AG10803 (cell line): ENCODE results near the gene ATP5F1C.
"Not testable (repeated sequence)": the region's sequence is repeated elsewhere in the genome, so short reads cannot be mapped to it uniquely, and the experiment has no call there.

Experiments
- DNase-seq: peaks from one replicate; pipeline ENCODE4 v3.0.0; 2010; ENCODE audit warnings: low read depth
- H3K4me3 ChIP-seq: 2 replicates; pipeline ENCODE4 v1.5.1; 2011; ENCODE audit warnings: mild to moderate bottlenecking, low read length, control low read depth
- CTCF ChIP-seq: conservative IDR thresholded peaks from 2 replicates; pipeline ENCODE4 v1.5.1; 2011; ENCODE audit warnings: mild to moderate bottlenecking, low read length, control low read depth, inconsistent platforms

ATP5F1C gene

GRCh38 chr10:7787857-7788638 is at the start of gene ATP5F1C, which contains the start of gene KIN:
Gene ATP5F1C, plus strand, starts transcription at chr10:7788177. Its CDS starts 31 bp downstream, at chr10:7788208.
Gene KIN, minus strand, starts transcription at chr10:7787993. Its CDS starts 60 bp downstream, at chr10:7787933.
- TF ChIP-seq CTCF = no peak
- H3K4me3 ChIP-seq = peak within 1 kb of the TSS; percentile 99
- DNase-seq = peak; percentile 95

GRCh38 chr10:7738536-7739407 is 49.2 kb upstream of the ATP5F1C start:
- no peak overlapping the region for H3K4me3 ChIP-seq
- TF ChIP-seq CTCF = no peak
- no peak for DNase-seq

- TF ChIP-seq CTCF = no peak
- no peak for DNase-seq
- H3K4me3 ChIP-seq = no peak overlapping the region
Measured at GRCh38 chr10:7744307-7744706, 43.7 kb upstream of the ATP5F1C start.

GRCh38 chr10:7748637-7749036 is 39.3 kb upstream of the ATP5F1C start:
- not testable (repeated sequence) for DNase-seq, H3K4me3 ChIP-seq

- TF ChIP-seq CTCF = no peak
- H3K4me3 ChIP-seq = no peak overlapping the region
- DNase-seq = no peak
Measured at GRCh38 chr10:7750222-7750621, 37.8 kb upstream of the ATP5F1C start.

GRCh38 chr10:7752251-7752650 is 35.7 kb upstream of the ATP5F1C start:
- no peak overlapping the region for H3K4me3 ChIP-seq
- no peak for TF ChIP-seq CTCF
- no peak for DNase-seq

- no peak for DNase-seq
- no peak for TF ChIP-seq CTCF
- no peak overlapping the region for H3K4me3 ChIP-seq
Measured at GRCh38 chr10:7755103-7755502, 32.9 kb upstream of the ATP5F1C start.
